HG03457 (cell line): ENCODE measurements around the gene DCST2.

Source experiments
- ATAC-seq: cut with Tn5 transposase; IDR thresholded peaks from one replicate; pipeline ENCODE4 v1.9.1; 2021; ENCODE audit warnings: moderate number of reproducible peaks; ENCODE audit not compliant: unreplicated experiment

DCST2 gene

DNA sequence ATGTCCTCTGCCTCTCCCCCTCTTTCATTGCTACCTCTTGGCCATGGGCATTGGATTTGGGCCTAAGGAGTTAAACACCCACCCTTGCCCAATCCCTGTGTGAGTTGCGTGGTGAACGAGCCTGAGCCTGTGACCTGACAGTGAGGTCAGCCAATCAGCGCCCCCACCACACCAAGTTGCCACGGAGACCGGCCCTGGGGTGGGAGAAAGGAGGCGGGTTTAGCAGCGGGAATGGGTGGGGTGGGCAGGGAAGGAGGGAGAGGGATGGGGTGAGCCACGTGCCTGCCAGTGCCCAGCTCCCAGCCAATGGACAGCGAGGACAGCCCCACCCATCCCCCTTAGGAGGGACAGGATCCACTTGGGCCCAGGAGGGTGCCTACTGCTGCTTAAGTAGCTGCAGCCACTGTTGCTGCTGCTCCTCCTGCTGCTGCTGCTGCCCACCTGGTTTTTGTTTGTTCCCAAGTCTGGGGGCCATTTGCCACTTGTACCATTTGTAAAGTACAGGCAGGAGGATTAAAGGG lies 21.5 kb downstream of the DCST2 start:
- ATAC-seq = no peak

DNA sequence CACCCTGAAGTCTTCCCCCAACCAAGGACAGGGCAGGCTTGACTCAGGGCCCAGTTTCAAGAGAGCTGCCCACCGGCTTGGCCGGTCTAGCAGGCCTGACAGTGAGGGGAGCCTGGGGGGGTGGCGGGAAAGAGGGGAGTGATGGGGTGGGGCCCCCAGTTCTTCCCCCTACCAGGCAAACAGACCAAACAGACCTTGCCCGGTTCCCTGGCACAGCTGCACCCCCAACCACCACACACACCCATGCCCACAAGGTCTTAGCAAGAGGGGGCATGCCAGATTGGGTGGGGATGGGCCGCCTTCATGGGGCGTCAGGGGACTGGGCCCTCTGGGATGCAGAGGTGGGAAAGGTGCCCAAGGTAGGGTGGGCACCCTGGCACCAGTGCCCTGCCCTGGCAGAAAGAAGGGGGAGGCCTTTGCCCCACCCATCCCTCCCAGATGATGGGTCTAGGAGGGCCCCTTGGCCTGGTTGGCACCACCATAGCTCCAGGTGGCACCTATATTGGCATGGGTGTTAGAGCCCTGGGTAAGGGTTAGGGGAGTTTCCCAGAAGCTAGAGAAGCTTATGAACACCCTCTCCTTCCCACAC lies 22.1 kb downstream of the DCST2 start:
- no peak for ATAC-seq

DNA sequence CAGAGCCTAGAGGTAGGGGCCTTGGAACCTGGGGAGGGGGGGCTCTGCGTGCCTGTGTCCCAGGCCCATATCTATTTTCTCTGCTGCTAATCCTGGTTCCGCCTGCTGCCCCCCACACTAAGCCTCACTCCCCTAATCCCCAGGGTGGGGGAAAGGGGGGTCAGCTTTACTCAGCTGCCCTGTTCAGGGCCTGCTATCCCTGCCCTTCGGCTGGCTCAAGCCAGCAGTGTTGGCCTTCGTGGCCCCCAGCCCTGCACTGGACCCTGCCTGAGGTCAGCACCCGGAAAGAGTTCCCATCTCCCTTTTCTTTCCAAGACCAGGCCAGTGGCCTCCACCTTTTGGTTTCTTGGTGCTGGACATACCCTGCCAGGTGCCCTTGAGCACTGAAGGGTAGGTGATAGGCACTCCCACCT lies 22.6 kb downstream of the DCST2 start:
- no peak for ATAC-seq

DNA sequence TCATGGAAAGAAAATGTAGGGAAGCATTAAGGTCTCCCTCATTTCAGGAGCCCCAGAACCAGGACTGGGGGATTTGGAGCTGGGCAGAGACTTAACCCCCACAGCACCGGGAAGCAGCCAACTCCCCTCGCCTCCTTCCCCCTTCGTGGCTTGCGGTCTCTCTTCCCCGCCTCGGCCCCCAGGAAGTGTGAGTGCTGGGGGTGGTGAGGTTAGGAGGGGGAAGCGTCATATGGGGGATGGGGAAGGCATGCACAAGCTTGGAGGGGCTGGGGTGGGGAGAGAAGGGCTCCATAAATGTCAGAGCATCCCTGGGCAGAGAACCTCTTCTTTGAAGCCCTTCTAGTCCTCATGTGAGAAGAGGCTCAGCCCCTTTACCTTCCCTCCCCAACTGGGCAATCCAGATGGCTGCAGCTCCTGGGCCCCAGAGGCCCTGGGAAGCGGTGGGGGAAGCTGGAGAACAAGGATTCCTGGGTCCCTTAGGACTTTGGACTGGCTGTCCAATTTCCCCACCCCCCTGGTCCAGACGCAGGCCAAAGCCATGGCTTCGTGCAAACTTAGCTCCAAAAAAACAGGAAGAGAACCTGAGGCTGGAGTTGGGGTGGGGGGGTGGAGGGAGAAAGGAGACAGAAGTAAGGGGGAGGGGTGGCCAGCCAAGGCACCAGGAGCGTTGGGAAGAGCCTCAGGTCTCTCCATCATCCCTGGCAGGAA lies 23.2 kb downstream of the DCST2 start:
- no peak for ATAC-seq

DNA sequence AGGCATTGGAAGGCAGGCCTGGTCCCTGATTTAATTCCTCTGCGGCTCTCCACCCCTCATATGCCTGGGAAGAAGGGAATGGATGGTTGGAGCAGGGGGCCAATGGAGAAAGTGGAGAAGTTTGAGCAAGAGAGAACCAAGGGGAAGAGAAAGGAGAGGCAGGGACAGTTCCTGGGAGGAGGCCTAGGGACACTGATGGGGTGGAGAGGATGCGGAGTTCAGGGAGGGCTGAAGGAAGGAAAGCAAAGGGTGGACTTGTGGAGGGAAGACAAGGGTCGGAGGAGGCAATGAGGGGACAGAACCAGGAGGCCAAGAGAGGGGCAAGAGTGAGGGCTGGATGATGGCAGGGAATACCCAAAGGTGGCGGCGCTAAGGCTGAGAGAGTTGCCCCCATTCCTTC lies 23.8 kb downstream of the DCST2 start:
- no peak for ATAC-seq

DNA sequence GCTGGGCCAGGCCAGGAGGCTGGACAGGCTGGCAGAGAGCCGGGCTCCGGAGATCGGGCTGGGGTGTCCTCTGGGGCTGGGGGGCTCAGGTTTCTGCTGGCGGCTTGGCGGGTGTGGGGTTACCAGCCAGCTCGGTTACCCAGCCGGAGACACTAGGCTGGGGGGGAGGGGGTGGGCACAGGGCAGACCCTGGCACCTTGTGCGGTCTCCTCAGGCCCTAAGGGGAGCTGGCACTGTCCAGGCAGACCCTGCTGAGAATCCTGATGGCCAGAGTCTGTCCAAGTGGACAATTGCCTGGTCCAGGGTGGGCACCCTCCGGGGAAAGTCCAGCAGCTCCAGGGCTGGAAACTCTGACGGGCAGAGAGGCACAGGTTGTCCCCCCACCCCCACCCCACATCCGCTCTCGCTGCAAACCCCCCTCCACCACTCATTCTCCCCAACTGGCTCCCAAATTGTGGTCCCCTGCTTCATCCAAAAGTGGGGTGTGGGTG lies 24.3 kb downstream of the DCST2 start:
- no peak for ATAC-seq

DNA sequence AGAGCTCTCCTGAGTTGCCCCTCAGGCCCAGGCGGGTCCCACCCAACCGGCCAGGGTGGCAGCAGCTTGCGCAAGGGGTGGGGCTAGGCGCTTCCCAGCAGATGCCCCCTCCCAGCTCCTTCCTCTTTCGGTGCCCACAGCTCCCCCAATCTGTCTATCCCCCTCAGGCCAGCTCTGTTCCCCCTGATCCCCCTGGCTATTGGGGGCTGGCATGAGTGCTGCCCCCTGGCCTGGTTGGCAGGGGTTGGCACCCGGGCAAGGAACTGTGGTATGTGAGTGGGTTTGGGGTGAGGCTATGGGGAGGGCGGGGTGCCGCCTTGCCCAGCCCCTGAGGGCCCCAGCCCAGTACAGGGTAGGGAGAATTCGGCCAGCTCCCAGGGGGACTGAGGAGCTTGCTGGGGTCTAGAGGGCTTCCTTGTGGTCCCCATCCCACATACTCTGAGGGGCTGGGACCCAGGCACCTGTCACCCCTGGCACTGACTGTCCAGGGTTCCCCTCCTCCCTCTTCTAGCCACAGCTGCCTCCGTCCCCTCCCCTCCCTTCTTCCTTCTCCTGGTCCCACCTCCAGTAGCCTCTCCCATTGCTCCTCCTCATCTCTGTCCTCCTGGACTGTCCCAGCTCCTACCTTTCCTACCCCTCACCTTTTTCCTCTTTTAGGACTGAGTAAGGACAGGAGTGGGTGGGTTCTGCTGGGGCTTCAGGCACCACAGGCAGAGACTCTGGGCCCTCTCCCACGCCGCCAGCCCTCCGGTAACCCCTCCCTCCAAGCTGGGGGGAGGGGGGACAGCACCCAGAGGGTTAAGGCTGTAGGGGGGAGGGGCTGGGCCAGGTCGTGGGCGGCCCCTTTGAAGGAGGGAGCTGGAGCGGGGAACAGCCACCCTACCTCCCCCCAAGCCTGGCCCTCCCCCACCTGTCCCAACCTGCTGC lies 25.3 kb downstream of the DCST2 start:
- no peak for ATAC-seq

DNA sequence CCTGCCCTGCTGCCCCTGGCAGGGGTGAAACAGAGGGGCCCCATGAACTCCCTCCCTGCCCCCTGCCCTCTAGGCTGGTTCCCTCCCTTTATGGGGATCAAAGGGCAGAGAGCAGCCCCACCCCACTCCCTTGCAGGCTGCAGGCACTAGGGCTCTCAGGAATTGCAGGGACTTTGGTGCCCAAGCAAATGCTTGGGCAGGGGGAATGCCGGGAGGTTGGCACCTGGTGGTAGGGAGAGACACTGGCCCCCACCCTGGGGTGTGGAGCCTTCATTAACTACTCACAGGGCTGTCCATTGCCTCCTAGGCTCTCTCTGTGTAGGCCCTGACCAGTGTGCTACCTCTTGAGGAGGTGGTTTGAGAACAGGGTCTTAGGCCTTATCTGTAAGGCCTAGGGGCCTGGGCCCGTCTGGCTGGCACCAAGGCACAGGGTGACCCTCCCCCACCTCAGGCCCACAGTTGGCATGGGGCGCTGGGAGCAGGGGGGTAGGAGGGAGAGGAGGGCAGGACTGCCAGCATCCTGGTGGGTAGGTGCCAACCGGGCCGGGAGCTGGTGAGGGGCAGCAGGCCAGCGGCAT lies 26.2 kb downstream of the DCST2 start:
- ATAC-seq = no peak

DNA sequence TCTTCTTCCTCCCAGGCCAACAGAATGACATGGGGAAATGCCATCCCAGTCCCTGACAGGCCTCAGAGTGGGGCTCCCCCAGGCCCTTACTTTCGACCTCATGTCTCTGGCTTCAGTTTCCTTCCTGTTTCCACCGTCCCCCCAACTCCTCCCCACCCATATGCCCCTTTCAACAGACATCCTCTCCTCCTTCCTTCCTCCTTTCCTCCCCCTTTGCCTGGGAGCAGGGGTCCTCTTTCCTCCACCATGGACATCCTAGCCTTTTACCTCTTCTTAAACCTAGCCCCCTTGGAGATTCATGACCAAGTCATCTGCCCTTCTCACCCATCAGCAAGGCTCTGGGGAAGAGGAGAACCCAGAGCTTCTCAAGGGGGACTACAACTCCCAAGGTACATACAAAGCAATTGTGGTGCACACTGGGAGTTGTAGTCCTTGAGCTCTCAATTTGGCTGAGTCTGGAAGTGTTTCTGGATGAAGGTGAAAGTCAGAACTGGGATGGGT lies 26.9 kb downstream of the DCST2 start:
- no peak for ATAC-seq

DNA sequence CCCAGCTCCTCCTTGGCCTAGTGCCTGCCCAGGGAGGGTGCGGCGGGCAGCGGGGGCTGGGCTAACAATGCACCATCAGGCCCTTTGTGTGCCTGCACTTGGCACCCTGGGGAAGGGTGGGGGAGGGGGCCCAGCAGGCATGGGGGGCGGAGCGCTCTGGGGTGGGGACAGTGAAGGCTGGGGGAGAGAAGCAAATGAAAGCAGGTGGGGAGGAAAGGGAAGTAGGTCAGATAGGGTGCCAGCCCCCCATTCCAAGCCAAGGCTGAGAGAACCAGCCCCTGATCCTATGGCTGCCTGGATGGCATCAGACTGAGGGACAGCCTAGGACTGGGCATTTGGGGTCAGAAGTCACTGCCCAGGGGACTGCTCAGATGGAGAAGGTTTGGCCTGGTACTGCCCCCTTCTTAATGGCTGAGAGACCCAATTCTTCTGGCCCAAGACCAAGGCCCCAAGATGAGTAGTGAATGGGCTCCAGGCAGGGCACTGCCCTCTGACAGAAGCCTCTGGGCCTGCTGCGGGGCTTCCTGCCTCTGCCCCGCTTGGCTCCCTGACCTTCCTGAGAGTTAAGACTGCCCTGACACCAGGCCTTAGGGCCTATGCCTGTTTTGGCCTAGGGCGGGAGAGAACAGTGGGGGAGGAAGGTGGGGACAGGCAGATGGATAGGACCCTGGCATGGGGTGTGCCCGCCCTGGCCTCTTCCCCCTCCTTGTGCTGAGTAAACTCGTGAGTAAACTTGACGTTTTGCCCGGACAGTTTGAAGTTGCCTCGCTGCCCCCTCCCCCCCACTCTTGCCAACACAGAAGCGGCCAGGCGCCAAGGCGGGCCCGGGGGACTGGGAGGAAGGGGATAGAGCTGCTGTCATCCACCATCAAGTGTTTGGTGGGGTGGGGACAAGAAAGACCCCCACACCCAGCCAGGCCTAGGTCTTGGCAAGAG lies 28.2 kb downstream of the DCST2 start:
- no peak for ATAC-seq

DNA sequence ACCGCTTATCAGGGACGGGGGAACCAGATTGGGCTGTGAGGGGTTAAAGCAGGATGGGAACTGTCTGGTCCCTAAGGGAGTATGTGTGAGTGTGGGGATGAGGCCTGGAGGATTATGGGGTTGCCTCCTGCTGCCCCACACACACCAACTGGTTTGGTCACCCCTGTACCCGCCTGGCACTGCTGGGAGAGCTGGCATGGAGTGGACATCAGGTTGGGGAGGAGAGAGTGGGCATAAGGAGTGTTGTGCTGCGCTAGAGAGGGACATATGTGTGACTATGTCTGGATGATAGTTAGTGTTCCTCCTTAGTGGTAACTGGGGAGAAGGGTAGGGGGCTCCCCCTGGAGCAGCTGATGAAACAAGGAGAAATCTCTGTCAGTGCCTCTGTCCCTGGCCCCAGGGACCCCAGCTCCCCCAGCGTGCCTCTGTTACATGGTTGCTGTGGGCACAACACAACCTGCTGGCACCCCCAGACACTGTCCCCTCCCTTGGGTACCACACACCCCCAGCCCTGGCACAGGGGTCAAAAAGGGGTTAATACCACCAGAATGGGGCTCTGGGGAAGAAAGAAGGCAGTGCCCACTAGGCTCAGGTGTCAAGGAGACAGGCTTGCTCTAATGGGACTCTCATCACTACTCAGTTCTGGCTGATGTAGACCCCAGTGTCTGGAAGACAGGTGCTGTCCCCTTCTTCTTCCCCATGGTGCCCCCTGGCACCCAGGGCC lies 29.1 kb downstream of the DCST2 start:
- ATAC-seq = no peak

DNA sequence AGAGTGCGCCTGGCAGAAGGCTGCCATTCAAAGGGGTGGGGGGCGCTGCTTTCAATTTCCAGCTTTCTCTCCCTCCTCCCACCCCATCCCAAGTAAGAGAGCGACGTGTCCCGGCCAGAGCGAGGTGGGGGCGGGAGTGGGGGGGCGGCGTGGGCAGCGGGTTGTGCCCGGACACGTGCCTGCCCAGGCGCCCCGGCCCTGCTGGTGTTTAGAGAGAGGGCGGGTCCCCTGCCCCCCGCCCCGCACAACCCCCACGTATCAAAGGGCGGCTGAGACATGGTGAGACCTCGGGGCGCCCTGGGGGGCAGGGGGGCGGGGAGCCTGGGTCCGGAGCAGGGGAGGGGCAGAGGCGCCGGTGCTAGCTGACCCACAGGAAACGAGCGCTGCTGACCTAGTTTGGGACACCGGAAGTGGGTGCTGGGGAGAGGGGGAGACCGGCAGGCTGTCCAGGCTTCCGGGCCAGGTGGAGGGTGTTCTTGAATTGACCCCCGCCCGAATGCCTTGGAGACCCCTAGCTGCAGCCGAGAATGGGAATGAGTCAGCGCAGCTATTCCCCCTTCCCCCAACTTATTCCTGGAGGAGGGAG lies 29.7 kb downstream of the DCST2 start:
- no peak for ATAC-seq

DNA sequence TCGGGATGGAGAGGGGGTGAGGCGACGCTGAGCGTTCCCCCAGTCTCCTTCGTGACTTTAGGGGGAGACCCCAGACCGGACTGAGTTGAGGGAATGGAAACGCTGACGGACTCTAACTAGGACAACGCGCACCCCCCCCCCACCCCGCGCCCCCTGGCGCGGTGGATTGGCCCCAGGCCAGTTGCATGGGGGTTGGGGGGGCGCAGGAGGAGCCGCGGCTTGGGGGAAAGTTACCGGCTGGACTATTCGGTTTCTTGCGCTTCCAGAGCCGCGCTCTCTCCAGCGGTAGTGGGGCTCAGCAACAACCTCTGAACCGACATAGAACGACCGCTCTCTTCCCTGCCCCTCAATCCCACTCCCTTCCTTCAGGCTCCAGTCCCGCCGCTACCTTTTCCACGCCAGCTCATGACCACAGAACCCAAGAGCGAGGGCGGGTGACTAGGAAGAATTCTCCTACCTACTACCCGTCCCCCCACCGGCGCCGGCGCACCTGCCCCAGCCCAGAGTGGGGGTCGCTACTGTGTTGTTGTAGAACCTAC lies 30.3 kb downstream of the DCST2 start:
- ATAC-seq = no peak

DNA sequence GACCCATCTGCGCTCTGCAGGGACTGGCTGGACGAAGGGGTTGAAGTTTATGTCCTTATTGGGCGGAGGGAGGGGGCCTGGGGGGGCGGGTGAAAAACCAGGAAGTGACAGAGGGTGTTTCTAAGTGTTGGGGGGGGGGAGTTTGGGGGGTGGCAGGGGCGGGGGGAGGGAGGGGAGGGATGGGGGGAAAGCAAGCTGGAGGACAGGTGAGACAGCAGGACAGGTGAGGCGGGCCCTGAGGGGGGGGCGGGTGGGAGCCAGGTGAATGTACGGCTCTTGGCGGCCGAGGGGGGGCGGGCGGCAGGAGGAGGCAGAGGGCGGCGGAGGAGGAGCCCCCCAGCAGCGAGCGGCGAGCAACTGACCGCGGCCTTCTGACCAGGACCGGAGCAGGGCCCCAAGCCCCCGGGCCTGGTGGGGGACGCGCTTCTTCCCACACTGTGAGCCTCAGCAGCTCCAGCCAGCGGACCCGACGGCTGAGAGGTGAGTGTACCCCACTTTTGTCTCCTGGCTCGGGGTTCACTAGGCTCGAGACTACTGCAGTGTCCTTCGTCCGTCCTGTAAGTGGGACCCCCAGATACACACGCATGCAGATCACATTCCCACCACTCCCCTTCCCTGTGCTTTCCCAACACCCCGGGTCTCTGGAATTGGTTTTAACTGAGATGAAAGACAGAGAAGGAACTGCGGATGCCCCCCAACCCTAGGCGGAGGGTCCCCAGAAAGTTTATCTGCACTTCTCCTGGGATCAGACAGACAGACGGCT lies 30.9 kb downstream of the DCST2 start, which contains the start of gene ZBTB7B:
ZBTB7B (plus strand) TSS at position 339 of the 763 bp plus-strand sequence. CDS start 11,859 bp downstream, outside the sequence.
- ATAC-seq = no peak

DNA sequence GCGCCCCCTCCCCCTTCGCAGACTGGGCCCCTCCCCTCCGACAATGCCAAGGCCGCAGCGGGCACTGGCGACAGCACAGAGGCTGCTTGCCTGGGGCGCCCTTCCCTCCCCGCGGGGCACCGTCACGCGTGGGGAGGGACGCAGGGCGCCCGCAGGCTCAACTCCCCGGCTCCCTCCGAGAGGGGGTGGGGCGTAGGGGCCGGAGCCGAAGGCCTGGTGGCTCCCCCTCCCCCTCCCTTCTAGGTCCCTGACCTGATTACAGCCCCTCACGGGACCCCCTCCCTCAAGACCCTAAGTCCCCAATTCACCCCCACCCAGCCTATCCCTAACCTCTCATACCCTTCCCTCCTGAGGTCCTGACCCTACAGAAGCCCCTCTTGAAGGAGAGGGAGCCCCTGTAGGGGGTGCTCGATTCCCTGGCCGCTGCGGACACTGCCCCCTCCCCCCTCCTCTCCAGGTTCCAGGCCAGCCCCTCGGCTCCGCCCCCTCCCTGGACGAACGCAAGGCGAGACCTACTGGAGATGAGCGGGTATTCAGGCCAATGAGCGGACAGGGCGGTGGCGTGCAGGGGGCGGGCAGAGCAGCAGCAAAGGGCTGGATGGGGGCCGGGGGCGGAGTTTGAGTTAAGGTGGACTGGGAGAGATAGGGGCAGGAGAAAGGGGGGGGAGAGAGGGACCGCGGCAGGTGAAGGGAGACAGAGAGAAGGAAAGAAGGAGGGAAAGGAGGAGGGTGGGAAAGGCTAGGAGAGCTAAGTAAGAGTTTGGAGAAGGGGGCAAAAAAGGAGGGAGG lies 31.7 kb downstream of the DCST2 start:
- ATAC-seq = peak; percentile 42

DNA sequence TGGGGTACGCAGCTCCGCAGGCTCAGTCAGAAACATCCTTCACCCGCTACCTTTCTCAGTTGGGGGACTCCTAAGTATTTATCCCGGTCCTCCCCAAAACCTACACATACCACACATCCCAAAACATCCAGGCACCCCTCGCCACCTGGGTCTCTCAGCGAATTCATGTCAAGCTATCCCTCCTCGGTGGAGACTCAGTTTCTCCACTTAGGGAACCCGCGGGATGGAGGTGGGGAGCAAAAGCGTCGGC lies 32.2 kb downstream of the DCST2 start:
- no peak for ATAC-seq
